Prostate gland (tissue), 2 donors: ENCODE data around the gene TTC23.
"Not testable (repeated sequence)": the region's sequence is repeated elsewhere in the genome, so short reads cannot be mapped to it uniquely, and the experiment has no call there.

ENCODE experiments used
- POLR2A ChIP-seq: fragments of 450-650 bp; IDR thresholded peaks from one replicate; pipeline ENCODE4 v1.6.1; 2016; ENCODE audit warnings: antibody characterized with exemption, mild to moderate bottlenecking
- POLR2AphosphoS5 ChIP-seq: sonication (generic); formaldehyde crosslinking; IDR thresholded peaks from one replicate; pipeline ENCODE4 v1.6.1; 2017; ENCODE audit warnings: antibody characterized with exemption
- TF ChIP-seq, protein P1 (sequence below), 4 experiments: fragments of 200-600 bp in 2 of 4; fragments of 450-650 bp in 2 of 4; sonication (generic) in 2 of 4; IDR thresholded peaks; 1 replicate in 3 of 4; 2 replicates in 1 of 4; pipeline ENCODE4 v1.5.1; 2016 to 2019; ENCODE audit warnings: antibody characterized with exemption in 4 of 4, mild to moderate bottlenecking in 2 of 4, moderate library complexity in 2 of 4

- TF ChIP-seq POLR2AphosphoS5, POLR2A: not testable (repeated sequence)
- TF ChIP-seq, protein P1, sequence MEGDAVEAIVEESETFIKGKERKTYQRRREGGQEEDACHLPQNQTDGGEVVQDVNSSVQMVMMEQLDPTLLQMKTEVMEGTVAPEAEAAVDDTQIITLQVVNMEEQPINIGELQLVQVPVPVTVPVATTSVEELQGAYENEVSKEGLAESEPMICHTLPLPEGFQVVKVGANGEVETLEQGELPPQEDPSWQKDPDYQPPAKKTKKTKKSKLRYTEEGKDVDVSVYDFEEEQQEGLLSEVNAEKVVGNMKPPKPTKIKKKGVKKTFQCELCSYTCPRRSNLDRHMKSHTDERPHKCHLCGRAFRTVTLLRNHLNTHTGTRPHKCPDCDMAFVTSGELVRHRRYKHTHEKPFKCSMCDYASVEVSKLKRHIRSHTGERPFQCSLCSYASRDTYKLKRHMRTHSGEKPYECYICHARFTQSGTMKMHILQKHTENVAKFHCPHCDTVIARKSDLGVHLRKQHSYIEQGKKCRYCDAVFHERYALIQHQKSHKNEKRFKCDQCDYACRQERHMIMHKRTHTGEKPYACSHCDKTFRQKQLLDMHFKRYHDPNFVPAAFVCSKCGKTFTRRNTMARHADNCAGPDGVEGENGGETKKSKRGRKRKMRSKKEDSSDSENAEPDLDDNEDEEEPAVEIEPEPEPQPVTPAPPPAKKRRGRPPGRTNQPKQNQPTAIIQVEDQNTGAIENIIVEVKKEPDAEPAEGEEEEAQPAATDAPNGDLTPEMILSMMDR (IDR thresholded peaks at IDR 0.05): not testable (repeated sequence)
These were observed 15.2 kb downstream of the TTC23 start for GRCh38 chr15:99234160-99234559.
